GM23338 (cell line): ENCODE data around the gene CSH2. TPM values are rescaled to one million over a fixed set of nuclear protein-coding genes. Genes with fewer than 3 reads are reported as not detected.

Experiments used
- ATAC-seq: fragments of 200-7000 bp; cut with Tn5 transposase; 3 replicates; pipeline ENCODE4 v1.9.1; 2020
- DNase-seq: peaks from one replicate; pipeline ENCODE4 v3.0.0-alpha.2; 2015; ENCODE audit warnings: low spot score
- H2AFZ ChIP-seq: fragments of 200-600 bp; sonication (generic); 2 replicates; pipeline ENCODE4 v1.8.0; 2016; ENCODE audit warnings: antibody characterized with exemption, mild to moderate bottlenecking, moderate library complexity
- H3F3A ChIP-seq: fragments of 200-600 bp; sonication (generic); replicated peaks from 2 replicates; pipeline ENCODE4 v1.8.0; 2017; ENCODE audit warnings: antibody characterized with exemption, mixed run types, low read depth
- H3K27ac ChIP-seq: fragments of 200-600 bp; sonication (generic); 2 replicates; pipeline ENCODE4 v1.6.1; 2016; ENCODE audit warnings: low read depth
- H3K27me3 ChIP-seq: fragments of 200-600 bp; sonication (generic); 2 replicates; pipeline ENCODE4 v1.8.0; 2016; ENCODE audit warnings: mild to moderate bottlenecking, mixed run types, moderate library complexity; ENCODE audit not compliant: insufficient read depth
- H3K36me3 ChIP-seq: fragments of 200-600 bp; sonication (generic); 2 replicates; pipeline ENCODE4 v1.8.0; 2016; ENCODE audit warnings: mild to moderate bottlenecking; ENCODE audit not compliant: insufficient read depth
- H3K4me1 ChIP-seq: fragments of 200-600 bp; sonication (generic); 2 replicates; pipeline ENCODE4 v1.8.0; 2016; ENCODE audit warnings: mild to moderate bottlenecking, moderate library complexity; ENCODE audit not compliant: insufficient read depth
- H3K4me2 ChIP-seq: fragments of 200-600 bp; sonication (generic); 2 replicates; pipeline ENCODE4 v1.7.1; 2017; ENCODE audit warnings: mixed run types
- H3K4me3 ChIP-seq: fragments of 200-600 bp; sonication (generic); 2 replicates; pipeline ENCODE4 v1.6.1; 2016; ENCODE audit warnings: mixed run types
- H3K79me2 ChIP-seq: fragments of 200-600 bp; sonication (generic); replicated peaks from 2 replicates; pipeline ENCODE4 v1.8.0; 2017; ENCODE audit warnings: mild to moderate bottlenecking; ENCODE audit not compliant: insufficient read depth
- H3K9me2 ChIP-seq: fragments of 200-600 bp; sonication (generic); 2 replicates; pipeline ENCODE4 v1.8.0; 2017; ENCODE audit not compliant: insufficient read depth
- H4K20me1 ChIP-seq: fragments of 200-600 bp; sonication (generic); replicated peaks from 2 replicates; pipeline ENCODE4 v1.8.0; 2017; ENCODE audit warnings: mild to moderate bottlenecking; ENCODE audit not compliant: insufficient read depth
- H3K27ac Mint-ChIP-seq: 2 replicates; pipeline ENCODE4 v1.8.0; 2020; ENCODE audit warnings: inconsistent platforms, mild to moderate bottlenecking, moderate library complexity, mixed read lengths
- H3K27me3 Mint-ChIP-seq: 3 replicates; pipeline ENCODE4 v1.8.0; 2022; ENCODE audit warnings: low read depth, mild to moderate bottlenecking, moderate library complexity, mixed read lengths, inconsistent platforms; ENCODE audit not compliant: insufficient read depth, poor library complexity
- H3K36me3 Mint-ChIP-seq: 3 replicates; pipeline ENCODE4 v1.8.0; 2021; ENCODE audit warnings: low read depth, mild to moderate bottlenecking, inconsistent platforms, moderate library complexity, mixed read lengths
- H3K4me1 Mint-ChIP-seq: 3 replicates; pipeline ENCODE4 v1.8.0; 2020; ENCODE audit warnings: mild to moderate bottlenecking, inconsistent platforms, mixed read lengths
- H3K4me3 Mint-ChIP-seq: 3 replicates; pipeline ENCODE4 v1.8.0; 2021; ENCODE audit warnings: moderate library complexity, mild to moderate bottlenecking, inconsistent platforms, mixed read lengths
- H3K9me3 Mint-ChIP-seq: 3 replicates; pipeline ENCODE4 v1.8.0; 2020; ENCODE audit warnings: moderate library complexity, mild to moderate bottlenecking, inconsistent platforms, mixed read lengths
- CREB1 ChIP-seq: fragments of 250-450 bp; sonication (Bioruptor Pico); IDR thresholded peaks from 2 replicates; pipeline ENCODE4 v1.5.0; 2020; ENCODE audit warnings: low read depth, mild to moderate bottlenecking, moderate library complexity
- CTCF ChIP-seq, 2 experiments: fragments of 200-600 bp in 1 of 2; sonication (generic) in 1 of 2; conservative IDR thresholded peaks; 2 replicates each; pipeline versions ENCODE4 v1.5.1 to v1.6.1; 2016 to 2017; ENCODE audit warnings: antibody characterized with exemption in 2 of 2, low read depth in 2 of 2, mild to moderate bottlenecking in 2 of 2, moderate library complexity in 1 of 2
- ETS1 ChIP-seq: IDR thresholded peaks from 2 replicates; pipeline ENCODE4 v1.6.1; 2016; ENCODE audit warnings: antibody characterized with exemption
- EZH2 ChIP-seq: fragments of 200-600 bp; sonication (generic); IDR thresholded peaks from one replicate; pipeline ENCODE4 v1.8.0; 2017; ENCODE audit warnings: antibody characterized with exemption, mild to moderate bottlenecking, low read depth; ENCODE audit not compliant: unreplicated experiment
- EZH2phosphoT487 ChIP-seq: fragments of 200-600 bp; sonication (generic); IDR thresholded peaks from one replicate; pipeline ENCODE4 v1.8.1; 2018; ENCODE audit warnings: antibody characterized with exemption; ENCODE audit not compliant: unreplicated experiment
- JUNB ChIP-seq: IDR thresholded peaks from one replicate; pipeline ENCODE4 v1.6.1; 2016; ENCODE audit warnings: antibody characterized with exemption; ENCODE audit not compliant: unreplicated experiment
- NANOG ChIP-seq: IDR thresholded peaks from 2 replicates; pipeline ENCODE4 v1.6.1; 2016; ENCODE audit warnings: antibody characterized with exemption, borderline replicate concordance
- POLR2AphosphoS5 ChIP-seq: IDR thresholded peaks from 2 replicates; pipeline ENCODE4 v1.6.1; 2016; ENCODE audit warnings: antibody characterized with exemption, low read depth
- REST ChIP-seq: IDR thresholded peaks from one replicate; pipeline ENCODE4 v1.6.1; 2018; ENCODE audit warnings: antibody characterized with exemption; ENCODE audit not compliant: unreplicated experiment
- STAT1 ChIP-seq: IDR thresholded peaks from one replicate; pipeline ENCODE4 v1.6.1; 2016; ENCODE audit warnings: antibody characterized with exemption; ENCODE audit not compliant: unreplicated experiment
- ZNF114 ChIP-seq: fragments of 250-450 bp; sonication (Bioruptor Pico); IDR thresholded peaks from 2 replicates; pipeline ENCODE4 v1.5.0; 2020; ENCODE audit warnings: mild to moderate bottlenecking, moderate library complexity
- ZNF331 ChIP-seq: fragments of 250-450 bp; sonication (Bioruptor Pico); IDR thresholded peaks from 2 replicates; pipeline ENCODE4 v1.5.0; 2020; ENCODE audit warnings: low read depth, mild to moderate bottlenecking, moderate library complexity
- ZNF462 ChIP-seq: fragments of 250-450 bp; sonication (Bioruptor Pico); IDR thresholded peaks from 2 replicates; pipeline ENCODE4 v1.5.0; 2020; ENCODE audit warnings: mild to moderate bottlenecking, moderate library complexity
- polyA plus RNA-seq: library from polyadenylated mRNA; unstranded; fragments of >200 nt; fragmentation: Nextera tagmentation; extraction: Ambion mirVana; gene quantifications from 2 replicates; pipeline ENCODE4 v1.2.1, GENCODE V29; 2016
- total RNA-seq: library from RNA; depleted of rRNA; stranded (reverse); fragments of >200 nt; shearing (Covaris generic); gene quantifications from 2 replicates; pipeline ENCODE4 v1.2.3, GENCODE V29; 2014

Gene CSH2
- total and polyA plus RNA-seq, 2 experiments from 2014 or later: 0.37 TPM; not detected in 1

DNA sequence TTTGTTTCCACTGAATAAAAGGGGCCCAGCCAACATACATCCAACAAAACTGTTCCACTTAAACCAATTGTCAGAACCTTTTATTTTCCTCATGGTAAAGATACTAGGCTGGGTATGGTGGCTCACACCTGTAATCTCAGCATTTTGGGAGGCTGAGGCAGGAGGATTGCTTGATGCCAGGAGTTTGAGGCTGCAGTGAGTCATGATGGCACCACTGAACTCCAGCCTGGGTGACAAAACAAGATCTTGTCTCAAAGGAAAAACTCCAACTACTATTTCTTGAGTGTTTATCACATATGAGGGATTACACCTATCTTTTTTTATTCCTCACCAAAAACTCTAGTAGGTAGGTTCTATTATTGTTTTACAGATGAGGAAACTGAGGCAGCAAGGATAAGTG, 50.9 kb downstream of the CSH2 start:
- Mint-ChIP-seq H3K9me3 (no peaks in the 10 kb centered on the region; the same call in 2 of the 3 replicates), H3K27ac (no peak overlapping the region), H3K27me3 (peaks cover 20% of the 10 kb centered on the region), H3K36me3 (peaks cover 99% of the 10 kb centered on the region), H3K4me3 (no peak overlapping the region), H3K4me1 (peaks cover 11% of the 10 kb centered on the region)
- Histone ChIP-seq H3K79me2 (peaks cover 16% of the 10 kb centered on the region), H3K4me3 (no peak overlapping the region), H3K36me3 (peaks cover 69% of the 10 kb centered on the region), H3K27ac (no peak overlapping the region), H3K4me1 (peaks cover 6% of the 10 kb centered on the region; the same call in 1 of the 2 replicates), H3K27me3 (no peaks in the 10 kb centered on the region), H4K20me1 (peaks cover 47% of the 10 kb centered on the region), H2AFZ (no peak overlapping the region), H3K9me2 (no peaks in the 10 kb centered on the region), H3F3A (peaks cover 34% of the 10 kb centered on the region), H3K4me2 (no peak overlapping the region)
- ATAC-seq: no peak
- no peak for DNase-seq
- no peak for TF ChIP-seq JUNB
- no peak for TF ChIP-seq REST
- TF ChIP-seq ZNF114 (CRISPR knock-in tag): no peak
- no peak for TF ChIP-seq EZH2
- TF ChIP-seq POLR2AphosphoS5: no peak
- no peak for TF ChIP-seq EZH2phosphoT487
- no peak for TF ChIP-seq CTCF (conservative IDR thresholded peaks at IDR 0.05; ENCODE audit: low read depth in 2 of 2)
- TF ChIP-seq CREB1 (CRISPR knock-in tag): no peak
- TF ChIP-seq ZNF462 (CRISPR knock-in tag): no peak
- TF ChIP-seq NANOG: no peak
- TF ChIP-seq ZNF331 (CRISPR knock-in tag): no peak
- TF ChIP-seq ETS1: no peak
- TF ChIP-seq STAT1: no peak
